Measurements from ENCODE around the gene CHTF18. TPM values are rescaled to one million over a fixed set of nuclear protein-coding genes. Genes with fewer than 3 reads are reported as not detected.

The CHTF18 gene
- total and polyA plus RNA-seq, 10 of the 15 experiments (the other 5 are each of a cell fraction or from before 2014, with no cell fraction given), result 1.6 to 87.8 (median 19.4) TPM

GRCh38 chr16:803754-804080 is 15.3 kb downstream of the CHTF18 start:
- Histone ChIP-seq H3K27me3 (replicated peaks in 1 of 2; ENCODE audit: control insufficient read depth in 2 of 2, insufficient read depth in 2 of 2, low read length in 1 of 2) (peaks cover 0 to 2% of the 10 kb centered on the region in 2 experiments; a peak in 3 of 4 replicates), H3K4me3 (no peak overlapping the region), H4K20me1 (ENCODE audit: control insufficient read depth, insufficient read depth) (no peaks in the 10 kb centered on the region), H3K4me2 (ENCODE audit: control insufficient read depth, insufficient read depth) (no peak overlapping the region), H3K27ac (ENCODE audit: control insufficient read depth, insufficient read depth) (no peak overlapping the region), H3K36me3 (ENCODE audit: control insufficient read depth in 2 of 2, insufficient read depth in 2 of 2, low read length in 1 of 2) (no peaks in the 10 kb centered on the region), H3K4me1 (ENCODE audit: control insufficient read depth, insufficient read depth, low read length) (no peaks in the 10 kb centered on the region), H3K79me2 (ENCODE audit: control insufficient read depth, insufficient read depth, low read length) (peaks cover 6% of the 10 kb centered on the region), H2AFZ (ENCODE audit: control insufficient read depth, low read depth, low read length) (no peak overlapping the region), H3K9me3 (replicated peaks; ENCODE audit: control insufficient read depth, insufficient read depth, low read length) (no peaks in the 10 kb centered on the region), H3K9ac (ENCODE audit: control insufficient read depth, insufficient read depth, low read length) (no peak overlapping the region)
- POLR2A ChIA-PET, result no interaction called here
- DNase-seq (ENCODE audit: low read depth, low spot score), result no peak
- ATAC-seq, result no peak
- in situ Hi-C loops (cut with MboI) (no loop called here), intact Hi-C loops (cut with micrococcal nuclease; ENCODE audit: unreplicated experiment) (no loop called here)
- BruUV-seq (replicated peaks), result no TSS peak
- RAD21 ChIA-PET (ENCODE audit: unreplicated experiment), result no interaction called here
- FAIRE-seq, result no peak
- WGBS (ENCODE audit: insufficient coverage, insufficient replicate concordance, low lambda C conversion rate, missing lambda C conversion rate), result 28% methylated on average over 8 of the region's 8 CpGs
- SMC1A ChIA-PET (ENCODE audit: uncharacterized antibody, unreplicated experiment), result no interaction called here
- CTCF ChIA-PET, result interaction anchor here (1.1 kb wide), 1 partner anchor 161 kb away, joined by 3 read pairs; no protein-coding TSS in a partner anchor
- no peak for TF ChIP-seq NFYB (IDR thresholded peaks at IDR 0.05; ENCODE audit: insufficient read depth, low read depth, low read length)
- no peak for TF ChIP-seq LARP7 (IDR thresholded peaks at IDR 0.05)
- no peak for TF ChIP-seq TCF3 (IDR thresholded peaks at IDR 0.05; ENCODE audit: borderline replicate concordance, insufficient read depth, low read depth, low read length)
- TF ChIP-seq CHD4 (IDR thresholded peaks at IDR 0.05), result no peak
- TF ChIP-seq HCFC1 (IDR thresholded peaks at IDR 0.05; ENCODE audit: low read length), result no peak
- TF ChIP-seq, protein P1, sequence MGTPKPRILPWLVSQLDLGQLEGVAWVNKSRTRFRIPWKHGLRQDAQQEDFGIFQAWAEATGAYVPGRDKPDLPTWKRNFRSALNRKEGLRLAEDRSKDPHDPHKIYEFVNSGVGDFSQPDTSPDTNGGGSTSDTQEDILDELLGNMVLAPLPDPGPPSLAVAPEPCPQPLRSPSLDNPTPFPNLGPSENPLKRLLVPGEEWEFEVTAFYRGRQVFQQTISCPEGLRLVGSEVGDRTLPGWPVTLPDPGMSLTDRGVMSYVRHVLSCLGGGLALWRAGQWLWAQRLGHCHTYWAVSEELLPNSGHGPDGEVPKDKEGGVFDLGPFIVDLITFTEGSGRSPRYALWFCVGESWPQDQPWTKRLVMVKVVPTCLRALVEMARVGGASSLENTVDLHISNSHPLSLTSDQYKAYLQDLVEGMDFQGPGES (IDR thresholded peaks at IDR 0.05), result no peak
- TF ChIP-seq ZZZ3 (IDR thresholded peaks at IDR 0.05; ENCODE audit: control insufficient read depth, insufficient read length, low read depth), result no peak
- no peak for TF ChIP-seq FOS (IDR thresholded peaks at IDR 0.05; ENCODE audit: borderline replicate concordance, extremely low read depth, insufficient read length)
- TF ChIP-seq, protein P2, sequence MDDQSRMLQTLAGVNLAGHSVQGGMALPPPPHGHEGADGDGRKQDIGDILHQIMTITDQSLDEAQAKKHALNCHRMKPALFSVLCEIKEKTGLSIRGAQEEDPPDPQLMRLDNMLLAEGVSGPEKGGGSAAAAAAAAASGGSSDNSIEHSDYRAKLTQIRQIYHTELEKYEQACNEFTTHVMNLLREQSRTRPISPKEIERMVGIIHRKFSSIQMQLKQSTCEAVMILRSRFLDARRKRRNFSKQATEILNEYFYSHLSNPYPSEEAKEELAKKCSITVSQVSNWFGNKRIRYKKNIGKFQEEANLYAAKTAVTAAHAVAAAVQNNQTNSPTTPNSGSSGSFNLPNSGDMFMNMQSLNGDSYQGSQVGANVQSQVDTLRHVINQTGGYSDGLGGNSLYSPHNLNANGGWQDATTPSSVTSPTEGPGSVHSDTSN (IDR thresholded peaks at IDR 0.05; ENCODE audit: insufficient replicate concordance, low read depth, low read length), result no peak
- TF ChIP-seq NKRF (conservative IDR thresholded peaks at IDR 0.05), result no peak
- TF ChIP-seq, protein P3, sequence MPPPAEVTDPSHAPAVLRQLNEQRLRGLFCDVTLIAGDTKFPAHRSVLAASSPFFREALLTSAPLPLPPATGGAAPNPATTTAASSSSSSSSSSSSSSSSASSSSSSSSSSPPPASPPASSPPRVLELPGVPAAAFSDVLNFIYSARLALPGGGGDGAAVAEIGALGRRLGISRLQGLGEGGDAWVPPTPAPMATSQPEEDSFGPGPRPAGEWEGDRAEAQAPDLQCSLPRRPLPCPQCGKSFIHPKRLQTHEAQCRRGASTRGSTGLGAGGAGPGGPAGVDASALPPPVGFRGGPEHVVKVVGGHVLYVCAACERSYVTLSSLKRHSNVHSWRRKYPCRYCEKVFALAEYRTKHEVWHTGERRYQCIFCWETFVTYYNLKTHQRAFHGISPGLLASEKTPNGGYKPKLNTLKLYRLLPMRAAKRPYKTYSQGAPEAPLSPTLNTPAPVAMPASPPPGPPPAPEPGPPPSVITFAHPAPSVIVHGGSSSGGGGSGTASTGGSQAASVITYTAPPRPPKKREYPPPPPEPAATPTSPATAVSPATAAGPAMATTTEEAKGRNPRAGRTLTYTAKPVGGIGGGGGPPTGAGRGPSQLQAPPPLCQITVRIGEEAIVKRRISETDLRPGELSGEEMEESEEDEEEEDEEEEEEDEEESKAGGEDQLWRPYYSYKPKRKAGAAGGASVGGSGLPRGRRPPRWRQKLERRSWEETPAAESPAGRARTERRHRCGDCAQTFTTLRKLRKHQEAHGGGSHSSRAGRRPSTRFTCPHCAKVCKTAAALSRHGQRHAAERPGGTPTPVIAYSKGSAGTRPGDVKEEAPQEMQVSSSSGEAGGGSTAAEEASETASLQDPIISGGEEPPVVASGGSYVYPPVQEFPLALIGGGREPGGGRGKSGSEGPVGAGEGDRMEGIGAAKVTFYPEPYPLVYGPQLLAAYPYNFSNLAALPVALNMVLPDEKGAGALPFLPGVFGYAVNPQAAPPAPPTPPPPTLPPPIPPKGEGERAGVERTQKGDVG (CRISPR knock-in tag; IDR thresholded peaks at IDR 0.05), result no peak
- TF ChIP-seq STAT1 (conservative IDR thresholded peaks at IDR 0.05), result no peak
- no peak for TF ChIP-seq TCF12 (IDR thresholded peaks at IDR 0.05; ENCODE audit: low read depth, low read length)
- no peak for TF ChIP-seq NR2C2 (IDR thresholded peaks at IDR 0.05; ENCODE audit: borderline replicate concordance, control insufficient read depth, insufficient read length, low read depth)
- TF ChIP-seq E2F4 (IDR thresholded peaks at IDR 0.05; ENCODE audit: low read depth, low read length), result no peak
- no peak for TF ChIP-seq POU2F2 (IDR thresholded peaks at IDR 0.05; ENCODE audit: borderline replicate concordance, low read depth, low read length)
- no peak for TF ChIP-seq BMI1 (IDR thresholded peaks at IDR 0.05; ENCODE audit: borderline replicate concordance)

Data from GM12878 (cell line).